B cell (primary cell): Measurements from ENCODE around the gene PMVK.

Source experiments
- EZH2 ChIP-seq: IDR thresholded peaks from 2 replicates; pipeline ENCODE4 v1.6.1; 2012; ENCODE audit warnings: borderline replicate concordance, low read depth, mild to moderate bottlenecking, moderate library complexity, low read length; ENCODE audit not compliant: insufficient read depth, poor library complexity, severe bottlenecking
- TF ChIP-seq, protein P1 (sequence below): fragments of 200-600 bp; IDR thresholded peaks from one replicate; pipeline ENCODE4 v1.8.0; 2022; ENCODE audit warnings: antibody characterized with exemption, mild to moderate bottlenecking

DNA sequence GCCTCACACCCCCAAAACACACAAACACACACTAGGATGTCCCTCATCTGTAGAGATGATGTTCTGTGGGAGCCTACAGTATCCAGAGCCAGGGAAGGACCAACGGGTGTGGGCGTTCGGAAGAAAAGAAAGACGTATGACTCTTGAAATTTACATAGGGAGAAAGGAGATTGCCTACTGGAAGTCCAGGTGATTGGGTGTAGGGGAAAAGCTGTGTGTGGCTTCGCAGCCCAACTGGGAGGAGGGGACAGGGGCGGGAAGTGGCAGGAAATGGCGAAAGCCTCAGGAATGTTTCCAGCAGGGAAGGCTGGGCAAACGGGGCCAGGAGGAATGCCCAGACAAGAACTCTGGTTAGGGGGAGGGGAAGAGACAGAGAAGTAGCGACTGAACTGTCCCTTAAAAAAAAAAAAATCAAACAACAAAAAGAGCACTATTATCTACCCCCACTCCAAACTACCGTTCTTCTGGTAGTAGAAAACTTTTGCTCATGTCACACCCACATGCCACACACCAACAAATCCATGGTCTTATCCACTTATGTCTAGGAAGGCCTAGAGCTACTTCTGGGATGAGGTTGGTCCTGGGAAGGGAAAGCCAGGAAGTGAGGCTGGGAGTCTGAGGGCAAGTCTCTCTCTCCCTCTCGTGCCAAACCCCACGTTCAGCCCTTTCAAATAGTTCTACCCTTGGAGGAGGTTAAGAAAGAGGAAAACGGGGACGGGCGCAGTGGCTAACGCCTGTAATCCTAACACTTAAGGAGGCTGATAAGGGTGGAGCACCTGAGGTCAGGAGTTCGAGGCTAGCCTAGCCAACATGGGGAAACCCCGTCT is 36.2 kb upstream of the PMVK start:
- TF ChIP-seq, protein P1, sequence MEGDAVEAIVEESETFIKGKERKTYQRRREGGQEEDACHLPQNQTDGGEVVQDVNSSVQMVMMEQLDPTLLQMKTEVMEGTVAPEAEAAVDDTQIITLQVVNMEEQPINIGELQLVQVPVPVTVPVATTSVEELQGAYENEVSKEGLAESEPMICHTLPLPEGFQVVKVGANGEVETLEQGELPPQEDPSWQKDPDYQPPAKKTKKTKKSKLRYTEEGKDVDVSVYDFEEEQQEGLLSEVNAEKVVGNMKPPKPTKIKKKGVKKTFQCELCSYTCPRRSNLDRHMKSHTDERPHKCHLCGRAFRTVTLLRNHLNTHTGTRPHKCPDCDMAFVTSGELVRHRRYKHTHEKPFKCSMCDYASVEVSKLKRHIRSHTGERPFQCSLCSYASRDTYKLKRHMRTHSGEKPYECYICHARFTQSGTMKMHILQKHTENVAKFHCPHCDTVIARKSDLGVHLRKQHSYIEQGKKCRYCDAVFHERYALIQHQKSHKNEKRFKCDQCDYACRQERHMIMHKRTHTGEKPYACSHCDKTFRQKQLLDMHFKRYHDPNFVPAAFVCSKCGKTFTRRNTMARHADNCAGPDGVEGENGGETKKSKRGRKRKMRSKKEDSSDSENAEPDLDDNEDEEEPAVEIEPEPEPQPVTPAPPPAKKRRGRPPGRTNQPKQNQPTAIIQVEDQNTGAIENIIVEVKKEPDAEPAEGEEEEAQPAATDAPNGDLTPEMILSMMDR = no peak
- no peak for TF ChIP-seq EZH2
